C1 segment of cervical spinal cord (tissue), 14 donors: Measurements from ENCODE around the gene RPS6KC1.
"Not testable (repeated sequence)": the region's sequence is repeated elsewhere in the genome, so short reads cannot be mapped to it uniquely, and the experiment has no call there.

Experiments
- DNase-seq, 14 donors: peaks; one replicate each; lab custom pipeline; 2025; lab: John Stamatoyannopoulos, UW

Gene RPS6KC1

GRCh38 chr1:213154056-213154685 lies 103.1 kb downstream of the RPS6KC1 start:
- no peak for DNase-seq

- no peak for DNase-seq
These were observed 108.3 kb downstream of the RPS6KC1 start for GRCh38 chr1:213159376-213159775.

- not testable (repeated sequence) for DNase-seq
These were observed 109.4 kb downstream of the RPS6KC1 start for GRCh38 chr1:213160442-213160841.

- DNase-seq, result no peak
These were observed 111.3 kb downstream of the RPS6KC1 start for GRCh38 chr1:213162338-213162737.

- DNase-seq, result no peak
These were observed 111.8 kb downstream of the RPS6KC1 start for GRCh38 chr1:213162862-213163261.

GRCh38 chr1:213163278-213163711 lies 112.3 kb downstream of the RPS6KC1 start:
- DNase-seq, result no peak

- no peak for DNase-seq
These were observed 113.5 kb downstream of the RPS6KC1 start for GRCh38 chr1:213164561-213164960.

- no peak for DNase-seq
These were observed 115.8 kb downstream of the RPS6KC1 start for GRCh38 chr1:213166852-213167251.

GRCh38 chr1:213171711-213172110 lies 120.7 kb downstream of the RPS6KC1 start:
- DNase-seq, result no peak

GRCh38 chr1:213176341-213176740 lies 125.3 kb downstream of the RPS6KC1 start:
- DNase-seq, result no peak

GRCh38 chr1:213179784-213180183 lies 128.7 kb downstream of the RPS6KC1 start:
- no peak for DNase-seq

- no peak for DNase-seq
These were observed 129.8 kb downstream of the RPS6KC1 start for GRCh38 chr1:213180833-213181232.

- DNase-seq, result no peak
These were observed 132.1 kb downstream of the RPS6KC1 start for GRCh38 chr1:213183036-213183672.

GRCh38 chr1:213186168-213186567 lies 135.1 kb downstream of the RPS6KC1 start:
- DNase-seq, result no peak

GRCh38 chr1:213192026-213192425 lies 141.0 kb downstream of the RPS6KC1 start:
- DNase-seq, result no peak

GRCh38 chr1:213194383-213194782 lies 143.3 kb downstream of the RPS6KC1 start:
- no peak for DNase-seq

- DNase-seq, result no peak
These were observed 143.8 kb downstream of the RPS6KC1 start for GRCh38 chr1:213194855-213195254.

- DNase-seq, result not testable (repeated sequence)
These were observed 145.4 kb downstream of the RPS6KC1 start for GRCh38 chr1:213196328-213197054.

GRCh38 chr1:213200630-213201029 lies 149.6 kb downstream of the RPS6KC1 start:
- DNase-seq, result no peak

GRCh38 chr1:213201380-213202155 lies 150.5 kb downstream of the RPS6KC1 start:
- no peak for DNase-seq

- no peak for DNase-seq
These were observed 160.2 kb downstream of the RPS6KC1 start for GRCh38 chr1:213211201-213211600.

GRCh38 chr1:213219076-213219475 lies 168.0 kb downstream of the RPS6KC1 start:
- not testable (repeated sequence) for DNase-seq
